Activated CD8-positive, alpha-beta memory T cell treated with anti-CD3 and anti-CD28 coated beads, Interleukin-2, amount 50 U/mL, for 24 hours (primary cell): ENCODE measurements around the gene ABHD2.
A peak's percentile ranks its signal among the peaks of the same experiment; 100 is the strongest.
"Not testable (repeated sequence)": the region's sequence is repeated elsewhere in the genome, so short reads cannot be mapped to it uniquely, and the experiment has no call there.

Experiments used
- DNase-seq: peaks from one replicate; pipeline ENCODE4 v3.0.0-alpha.2; 2020; ENCODE audit errors: extremely low read depth

Gene ABHD2

GRCh38 chr15:89226359-89227221 is 138.3 kb downstream of the ABHD2 start:
- no peak for DNase-seq

- no peak for DNase-seq
Measured at GRCh38 chr15:89227425-89227824, 139.2 kb downstream of the ABHD2 start.

GRCh38 chr15:89230277-89230676 is 142.0 kb downstream of the ABHD2 start:
- no peak for DNase-seq

- no peak for DNase-seq
Measured at GRCh38 chr15:89231832-89232231, 143.6 kb downstream of the ABHD2 start.

DNA sequence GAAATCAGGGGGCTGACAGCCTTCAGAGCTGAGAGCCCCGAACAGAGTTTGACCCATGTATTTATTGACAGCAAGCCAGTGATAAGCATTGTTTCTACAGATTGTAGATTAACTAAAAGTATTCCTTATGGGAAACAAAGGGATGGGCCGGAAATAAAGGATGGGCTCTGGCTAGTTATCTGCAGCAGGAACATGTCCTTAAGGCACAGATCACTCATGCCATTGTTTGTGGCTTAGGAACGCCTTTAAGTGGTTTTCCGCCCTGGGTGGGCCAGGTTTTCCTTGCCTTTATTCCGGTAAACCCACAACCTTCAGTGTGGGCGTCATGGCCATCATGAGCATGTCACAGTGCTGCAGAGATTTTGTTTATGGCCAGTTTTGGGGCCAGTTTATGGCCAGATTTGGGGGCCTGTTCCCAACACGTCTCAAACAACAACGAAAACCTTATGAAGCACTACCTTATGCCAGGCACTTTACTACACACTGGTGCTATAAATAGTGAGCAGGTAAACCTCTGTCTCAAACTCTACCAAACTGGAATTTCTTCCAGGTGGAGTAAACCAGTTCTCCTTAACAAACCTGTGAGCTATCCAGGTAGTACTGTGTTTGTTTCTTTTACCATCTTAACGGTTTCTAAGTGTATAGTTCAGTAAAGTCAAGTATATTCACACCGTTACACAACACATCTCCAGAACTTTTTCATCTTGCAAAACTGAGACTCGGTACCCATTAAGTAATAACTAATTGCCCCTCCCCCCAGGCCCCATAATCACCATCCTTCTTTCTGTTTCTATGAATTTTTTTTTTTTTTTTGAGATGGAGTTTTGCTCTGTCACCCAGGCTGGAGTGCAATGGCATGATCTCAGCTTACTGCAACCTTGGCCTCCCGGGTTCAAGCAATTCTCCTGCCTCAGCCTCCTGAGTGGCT is 151.9 kb downstream of the ABHD2 start:
- not testable (repeated sequence) for DNase-seq

DNA sequence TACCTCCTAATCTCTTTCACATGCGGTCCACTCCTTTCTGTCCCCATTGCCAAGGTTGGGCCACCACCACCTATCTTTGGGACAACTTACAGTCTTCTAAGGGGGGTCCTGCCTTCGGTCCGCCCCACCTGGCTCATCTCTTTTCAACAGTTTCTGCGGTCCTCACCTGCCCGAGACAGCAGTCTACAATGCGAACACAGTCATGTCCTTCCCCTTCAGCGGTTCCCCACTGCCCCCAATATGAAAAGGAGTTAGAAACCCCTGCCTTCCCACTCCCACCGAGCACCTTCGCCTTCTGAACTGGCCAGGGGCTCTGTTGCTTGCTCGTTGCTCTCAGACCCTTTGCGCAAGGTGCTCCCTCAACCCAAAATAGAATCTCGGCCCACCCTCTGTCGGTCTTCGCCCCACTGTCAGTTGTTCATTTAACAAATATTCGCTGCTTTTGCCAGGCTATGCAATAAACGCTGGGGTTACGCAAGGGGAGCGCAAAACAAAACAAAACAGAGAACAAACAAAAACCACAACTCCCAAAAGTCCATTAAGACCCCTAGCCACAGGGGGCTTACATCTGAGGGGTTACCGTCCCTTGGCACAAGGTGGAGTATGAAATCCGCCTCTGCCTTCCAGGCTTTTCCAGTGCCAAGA is 154.9 kb downstream of the ABHD2 start:
- DNase-seq = no peak

GRCh38 chr15:89243691-89244573 is 155.7 kb downstream of the ABHD2 start, which contains the start of gene FANCI:
Gene FANCI, plus strand, starts transcription at chr15:89243979. Its CDS starts 3,669 bp downstream, at chr15:89247648.
- DNase-seq = peak; percentile 97

DNA sequence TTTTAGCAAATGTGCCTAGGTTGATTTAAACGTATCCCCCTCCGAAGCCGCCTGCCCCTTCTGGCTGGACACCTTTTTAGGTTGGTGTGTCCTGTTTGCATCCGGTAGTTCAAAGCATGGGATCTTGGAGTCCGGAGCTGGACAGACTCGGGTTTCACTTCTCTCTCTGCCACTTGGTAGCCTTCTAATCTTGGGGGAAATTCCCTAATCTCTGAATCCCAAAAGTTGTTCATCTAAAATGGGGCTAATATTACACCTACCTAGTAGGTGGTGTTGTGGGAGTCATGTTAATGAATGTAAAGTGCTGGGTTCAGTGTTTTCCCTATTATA is 156.3 kb downstream of the ABHD2 start:
- no peak for DNase-seq

DNA sequence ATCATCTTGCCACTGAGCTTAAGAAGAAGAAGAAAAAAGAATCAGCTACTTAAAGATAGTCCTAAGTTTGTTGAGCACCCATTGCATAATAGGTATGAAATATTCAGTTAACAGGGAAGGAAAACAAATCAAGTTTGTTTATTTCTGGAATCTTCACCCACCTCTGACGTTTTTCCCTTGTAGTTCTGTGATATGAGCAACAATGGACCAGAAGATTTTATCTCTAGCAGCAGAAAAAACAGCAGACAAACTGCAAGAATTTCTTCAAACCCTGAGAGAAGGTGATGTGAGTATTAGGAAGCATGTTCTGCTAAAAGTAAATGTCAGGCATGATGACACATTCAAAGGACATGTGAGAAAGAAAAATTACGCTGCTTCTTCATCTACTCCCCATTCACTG is 159.2 kb downstream of the ABHD2 start:
- DNase-seq = no peak

- DNase-seq = no peak
Measured at GRCh38 chr15:89248584-89248983, 160.3 kb downstream of the ABHD2 start.

DNA sequence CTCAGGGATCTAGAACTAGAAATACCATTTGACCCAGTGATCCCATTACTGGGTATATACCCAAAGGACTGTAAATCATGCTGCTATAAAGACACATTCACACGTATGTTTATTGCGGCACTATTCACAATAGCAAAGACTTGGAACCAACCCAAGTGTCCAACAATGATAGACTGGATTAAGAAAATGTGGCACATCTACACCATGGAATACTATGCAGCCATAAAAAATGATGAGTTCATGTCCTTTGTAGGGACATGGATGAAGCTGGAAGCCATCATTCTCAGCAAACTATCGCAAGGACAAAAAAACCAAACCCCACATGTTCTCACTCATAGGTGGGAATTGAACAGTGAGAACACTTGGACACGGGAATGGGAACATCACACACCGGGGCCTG is 161.9 kb downstream of the ABHD2 start:
- not testable (repeated sequence) for DNase-seq
